HG03378 (cell line): Measurements from ENCODE around the gene SCML1.

Experiments used
- ATAC-seq: cut with Tn5 transposase; IDR thresholded peaks from one replicate; pipeline ENCODE4 v1.9.1; 2021; ENCODE audit warnings: mild to moderate bottlenecking, moderate library complexity; ENCODE audit not compliant: unreplicated experiment

SCML1 gene

GRCh38 chrX:17736856-17737709, at the start of gene SCML1:
TSS of gene SCML1 (plus strand) at chrX:17737493. CDS start at chrX:17744187, 6,694 bp downstream.
- peak; percentile 68 for ATAC-seq

GRCh38 chrX:17687648-17688047, 49.6 kb upstream of the SCML1 start:
- ATAC-seq, result no peak

GRCh38 chrX:17689971-17690409, 47.3 kb upstream of the SCML1 start:
- peak; percentile 62 for ATAC-seq

- no peak for ATAC-seq
Observed at GRCh38 chrX:17692709-17693346, 44.5 kb upstream of the SCML1 start.

GRCh38 chrX:17697191-17697590, 40.1 kb upstream of the SCML1 start:
- ATAC-seq, result no peak

GRCh38 chrX:17700976-17701375, 36.3 kb upstream of the SCML1 start:
- ATAC-seq, result no peak

- ATAC-seq, result no peak
Observed at GRCh38 chrX:17703201-17703600, 34.1 kb upstream of the SCML1 start.

GRCh38 chrX:17705211-17705610, 32.1 kb upstream of the SCML1 start:
- ATAC-seq, result no peak

GRCh38 chrX:17706676-17707075, 30.6 kb upstream of the SCML1 start:
- no peak for ATAC-seq

- no peak for ATAC-seq
Observed at GRCh38 chrX:17707731-17708130, 29.6 kb upstream of the SCML1 start.

- no peak for ATAC-seq
Observed at GRCh38 chrX:17710871-17711301, 26.4 kb upstream of the SCML1 start.

GRCh38 chrX:17713288-17713687, 24.0 kb upstream of the SCML1 start:
- no peak for ATAC-seq

GRCh38 chrX:17718649-17719165, 18.6 kb upstream of the SCML1 start:
- no peak for ATAC-seq

GRCh38 chrX:17719711-17720110, 17.6 kb upstream of the SCML1 start:
- ATAC-seq, result no peak

- ATAC-seq, result no peak
Observed at GRCh38 chrX:17721715-17722114, 15.6 kb upstream of the SCML1 start.

- ATAC-seq, result no peak
Observed at GRCh38 chrX:17725181-17725580, 12.1 kb upstream of the SCML1 start.

- ATAC-seq, result no peak
Observed at GRCh38 chrX:17732138-17732783, 5.0 kb upstream of the SCML1 start.

- ATAC-seq, result no peak
Observed at GRCh38 chrX:17735406-17735805, 1.9 kb upstream of the SCML1 start.

GRCh38 chrX:17736478-17736855, 826 bp upstream of the SCML1 start:
- no peak for ATAC-seq

GRCh38 chrX:17737710-17737985, 355 bp downstream of the SCML1 start:
- no peak for ATAC-seq

- ATAC-seq, result no peak
Observed at GRCh38 chrX:17737986-17738713, 857 bp downstream of the SCML1 start.
